Eye (tissue), 1 donor: ENCODE measurements around the gene CORO2B.
"Not testable (repeated sequence)": the region's sequence is repeated elsewhere in the genome, so short reads cannot be mapped to it uniquely, and the experiment has no call there.

Experiments used
- DNase-seq: peaks from one replicate; pipeline ENCODE4 v3.0.0-alpha.2; 2015

CORO2B gene

GRCh38 chr15:68632101-68632500, 53.3 kb downstream of the CORO2B start:
- no peak for DNase-seq

- no peak for DNase-seq
These were observed 54.7 kb downstream of the CORO2B start for GRCh38 chr15:68633231-68634121.

- DNase-seq, result no peak
These were observed 55.3 kb downstream of the CORO2B start for GRCh38 chr15:68634122-68634482.

- DNase-seq, result no peak
These were observed 55.7 kb downstream of the CORO2B start for GRCh38 chr15:68634531-68634930.

GRCh38 chr15:68635141-68635540, 56.3 kb downstream of the CORO2B start:
- no peak for DNase-seq

- DNase-seq, result no peak
These were observed 57.5 kb downstream of the CORO2B start for GRCh38 chr15:68636256-68636655.

- DNase-seq, result no peak
These were observed 59.1 kb downstream of the CORO2B start for GRCh38 chr15:68637767-68638404.

- no peak for DNase-seq
These were observed 60.2 kb downstream of the CORO2B start for GRCh38 chr15:68638953-68639515.

GRCh38 chr15:68639926-68640600, 61.3 kb downstream of the CORO2B start:
- DNase-seq, result no peak

GRCh38 chr15:68640791-68641331, 62.1 kb downstream of the CORO2B start:
- peak; percentile 68 for DNase-seq

GRCh38 chr15:68641376-68641775, 62.6 kb downstream of the CORO2B start:
- no peak for DNase-seq

GRCh38 chr15:68642491-68642845, 63.7 kb downstream of the CORO2B start:
- no peak for DNase-seq

GRCh38 chr15:68643216-68643830, 64.5 kb downstream of the CORO2B start:
- DNase-seq, result no peak

GRCh38 chr15:68644083-68644904, 65.5 kb downstream of the CORO2B start:
- DNase-seq, result no peak

GRCh38 chr15:68644996-68645395, 66.2 kb downstream of the CORO2B start:
- DNase-seq, result no peak

GRCh38 chr15:68646156-68646555, 67.4 kb downstream of the CORO2B start:
- peak; percentile 91 for DNase-seq

- peak; percentile 60 for DNase-seq
These were observed 67.9 kb downstream of the CORO2B start for GRCh38 chr15:68646696-68647095.

- DNase-seq, result not testable (repeated sequence)
These were observed 68.6 kb downstream of the CORO2B start for GRCh38 chr15:68647361-68647760.

- peak; percentile 77 for DNase-seq
These were observed 72.3 kb downstream of the CORO2B start for GRCh38 chr15:68650901-68651709.

- DNase-seq, result peak; percentile 49
These were observed 73.2 kb downstream of the CORO2B start for GRCh38 chr15:68651916-68652525.
